ENCODE measurements around the gene R3HDM1. TPM values are rescaled to one million over a fixed set of nuclear protein-coding genes. Genes with fewer than 3 reads are reported as not detected.

R3HDM1 gene
- total and polyA plus RNA-seq, 2 experiments from 2014 or later = 24.8 to 32.7 TPM

DNA sequence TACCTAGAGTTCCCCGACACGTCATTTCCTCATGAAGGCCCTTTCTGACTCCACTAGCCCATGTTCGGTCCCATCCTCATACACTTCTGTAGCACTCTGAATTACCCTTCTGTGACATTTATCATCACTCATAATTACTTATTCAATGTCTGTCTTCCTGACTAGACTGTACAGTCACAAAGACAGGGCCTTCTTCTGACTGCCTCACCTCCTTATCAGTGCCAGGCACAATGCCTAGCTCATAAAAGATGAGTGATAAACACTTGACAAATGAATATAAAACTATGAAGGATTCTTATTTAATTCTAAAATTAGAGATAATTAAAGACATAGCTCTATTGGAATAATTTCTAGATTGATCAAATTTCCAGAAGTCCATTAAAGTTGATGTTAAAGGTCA lies 208.9 kb downstream of the R3HDM1 start:
- no peak for TF ChIP-seq CTCF (IDR thresholded peaks at IDR 0.05; ENCODE audit: low read depth, low read length)
- H3K4me3 ChIP-seq = no peak overlapping the region
- no peaks in the 10 kb centered on the region for H3K27me3 ChIP-seq
- peaks cover 6% of the 10 kb centered on the region for H3K4me1 ChIP-seq (ENCODE audit: low read depth)
- no peak for DNase-seq (ENCODE audit: low read depth in 1 of 2, low spot score in 1 of 2)
- H3K9me3 ChIP-seq (ENCODE audit: low read depth) = no peaks in the 10 kb centered on the region
- H3K36me3 ChIP-seq = no peaks in the 10 kb centered on the region
- H3K27ac ChIP-seq = no peak overlapping the region

GRCh38 chr2:135741043-135741394 lies 209.7 kb downstream of the R3HDM1 start:
- DNase-seq (ENCODE audit: low read depth in 1 of 2, low spot score in 1 of 2) = no peak
- Histone ChIP-seq H3K4me3 (no peak overlapping the region), H3K27me3 (no peaks in the 10 kb centered on the region), H3K27ac (no peak overlapping the region), H3K36me3 (no peaks in the 10 kb centered on the region), H3K4me1 (ENCODE audit: low read depth) (peaks cover 6% of the 10 kb centered on the region), H3K9me3 (ENCODE audit: low read depth) (no peaks in the 10 kb centered on the region)
- TF ChIP-seq CTCF (IDR thresholded peaks at IDR 0.05; ENCODE audit: low read depth, low read length) = no peak

GRCh38 chr2:135741395-135742324 lies 210.4 kb downstream of the R3HDM1 start, which contains the start of gene UBXN4:
UBXN4 (plus strand) TSS chr2:135741855; CDS start chr2:135741930, 75 bp downstream.
- peak; percentile 58 for TF ChIP-seq CTCF (IDR thresholded peaks at IDR 0.05; ENCODE audit: low read depth, low read length)
- H3K27ac ChIP-seq = peak within 1 kb of the TSS; percentile 99
- peak within 1 kb of the TSS; percentile 92 for H3K4me3 ChIP-seq

GRCh38 chr2:135742325-135742757 lies 211.1 kb downstream of the R3HDM1 start:
- peak; percentile 58 to 65 for DNase-seq (ENCODE audit: low read depth in 1 of 2, low spot score in 1 of 2)
- Histone ChIP-seq H3K9me3 (ENCODE audit: low read depth) (no peaks in the 10 kb centered on the region), H3K4me3 (peak overlapping the region; percentile 92), H3K27ac (peak overlapping the region; percentile 99), H3K36me3 (peaks cover under 1% of the 10 kb centered on the region), H3K4me1 (ENCODE audit: low read depth) (peaks cover 6% of the 10 kb centered on the region), H3K27me3 (no peaks in the 10 kb centered on the region)
- no peak for TF ChIP-seq CTCF (IDR thresholded peaks at IDR 0.05; ENCODE audit: low read depth, low read length)

More at GRCh38 chr2:135741395-135742324, 210.4 kb downstream of the R3HDM1 start, which contains the start of gene UBXN4:
- peaks cover 6% of the 10 kb centered on the region for H3K4me1 ChIP-seq (ENCODE audit: low read depth)
- H3K36me3 ChIP-seq = no peaks in the 10 kb centered on the region
- H3K27me3 ChIP-seq = no peaks in the 10 kb centered on the region
- no peaks in the 10 kb centered on the region for H3K9me3 ChIP-seq (ENCODE audit: low read depth)
- DNase-seq (ENCODE audit: low read depth in 1 of 2, low spot score in 1 of 2) = peak; percentile 98 to 99

DNA sequence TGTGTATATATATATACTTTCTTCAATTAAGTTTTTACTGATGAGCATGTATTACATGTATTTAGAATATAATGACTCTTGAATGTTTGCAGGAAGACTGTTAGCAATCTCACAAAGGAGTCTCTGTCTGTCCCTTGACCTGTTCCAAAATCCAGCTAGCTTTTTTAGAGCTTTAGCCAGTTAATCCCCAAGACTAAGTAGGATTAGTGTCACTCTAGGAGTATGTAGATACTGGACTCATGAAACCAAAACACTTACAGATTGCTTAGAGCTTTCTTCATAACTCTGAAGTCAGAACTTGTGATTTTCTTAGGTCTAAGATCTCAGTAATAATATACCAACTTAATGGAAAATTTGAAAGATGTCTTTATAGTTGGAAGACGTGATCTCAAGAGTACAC lies 212.6 kb downstream of the R3HDM1 start:
- H3K36me3 ChIP-seq = peaks cover 11% of the 10 kb centered on the region
- no peaks in the 10 kb centered on the region for H3K27me3 ChIP-seq
- H3K4me3 ChIP-seq = peak overlapping the region; percentile 92
- H3K4me1 ChIP-seq (ENCODE audit: low read depth) = peaks cover 6% of the 10 kb centered on the region
- DNase-seq (ENCODE audit: low read depth in 1 of 2, low spot score in 1 of 2) = no peak
- no peak overlapping the region for H3K27ac ChIP-seq
- no peaks in the 10 kb centered on the region for H3K9me3 ChIP-seq (ENCODE audit: low read depth)
- no peak for TF ChIP-seq CTCF (IDR thresholded peaks at IDR 0.05; ENCODE audit: low read depth, low read length)

All from cardiac muscle cell (in vitro differentiated cells and primary cell).